GM10847 (cell line): ENCODE results near the gene SMIM33.

ENCODE experiments used
- POLR2A ChIP-seq: IDR thresholded peaks from 2 replicates; pipeline ENCODE4 v1.6.1; 2011; ENCODE audit not compliant: insufficient read length; ENCODE audit errors: extremely low read depth

The SMIM33 gene

GRCh38 chr5:139470821-139471300 is at the start of gene SMIM33:
SMIM33 (plus strand) TSS chr5:139471004; CDS start chr5:139471122, 118 bp downstream.
- TF ChIP-seq POLR2A = no peak

DNA sequence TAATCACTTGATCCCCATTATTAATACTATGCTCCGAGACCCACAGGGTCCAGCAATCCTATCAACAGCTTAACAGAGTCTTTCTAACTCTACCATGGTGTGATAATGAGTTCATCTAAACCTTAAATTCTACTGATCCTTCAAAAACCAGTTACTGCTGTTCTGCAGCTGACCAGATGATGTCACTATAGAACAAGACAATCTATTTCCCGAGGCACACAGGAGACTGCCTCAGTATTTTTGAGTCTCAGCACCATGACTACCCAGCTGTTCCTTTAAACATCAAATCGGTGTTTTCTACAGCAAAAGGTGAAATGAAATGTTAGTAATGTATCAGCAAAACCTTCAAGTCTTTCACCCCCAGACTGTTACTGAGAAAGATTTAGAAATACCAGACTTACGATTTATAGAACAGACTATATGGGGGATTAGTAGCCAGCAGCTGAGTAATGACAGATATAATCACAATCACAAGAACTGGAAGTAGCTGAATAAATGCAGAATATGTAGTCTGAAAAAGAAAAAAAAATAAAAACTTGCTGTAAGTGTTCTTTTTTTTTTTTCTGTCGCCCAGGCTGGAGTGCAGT is 48.4 kb upstream of the SMIM33 start:
- no peak for TF ChIP-seq POLR2A

GRCh38 chr5:139425497-139425896 is 45.3 kb upstream of the SMIM33 start:
- TF ChIP-seq POLR2A = no peak

- TF ChIP-seq POLR2A = no peak
Observed at GRCh38 chr5:139426203-139426885, 44.5 kb upstream of the SMIM33 start.

DNA sequence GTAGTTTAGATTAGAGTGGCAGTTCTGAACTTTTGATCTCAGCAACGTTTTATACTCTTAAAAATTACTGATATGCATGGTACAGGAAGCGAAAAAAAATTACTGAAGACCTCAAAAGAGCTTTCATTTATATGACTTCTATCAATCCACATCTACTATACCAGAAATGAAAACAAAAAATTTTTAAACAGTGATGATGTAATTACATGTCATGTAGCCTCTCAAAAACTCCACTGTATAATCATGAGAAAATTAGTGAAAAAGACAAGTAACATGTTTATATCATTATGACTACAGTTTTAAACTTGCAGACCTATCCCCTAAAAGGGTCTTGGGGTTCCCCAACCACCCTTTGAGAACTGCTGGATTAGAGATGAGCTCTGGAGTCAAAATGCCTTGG is 40.8 kb upstream of the SMIM33 start:
- no peak for TF ChIP-seq POLR2A

DNA sequence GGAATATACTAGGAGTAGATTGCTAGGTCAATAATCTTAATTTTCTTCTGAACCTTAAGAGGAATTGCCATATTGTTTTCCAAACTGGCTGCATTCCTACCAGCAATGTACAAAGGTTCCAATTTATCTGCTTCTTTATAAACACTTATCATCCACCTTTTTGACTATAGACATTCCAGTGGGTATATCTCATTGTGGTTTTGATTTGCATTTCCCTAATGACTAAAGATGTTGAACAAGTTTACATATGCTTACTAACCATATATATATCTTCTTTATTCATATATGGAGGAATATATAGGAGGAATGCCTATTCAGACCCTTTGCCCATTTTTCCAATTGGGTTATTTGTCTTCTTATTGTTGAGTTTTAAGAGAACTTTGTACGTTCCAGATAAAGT is 39.1 kb upstream of the SMIM33 start:
- TF ChIP-seq POLR2A = no peak

GRCh38 chr5:139435676-139436075 is 35.1 kb upstream of the SMIM33 start:
- no peak for TF ChIP-seq POLR2A

GRCh38 chr5:139438707-139439012 is 32.1 kb upstream of the SMIM33 start:
- no peak for TF ChIP-seq POLR2A

GRCh38 chr5:139439013-139439903 is 31.5 kb upstream of the SMIM33 start, which contains the start of gene DNAJC18:
DNAJC18 (minus strand) TSS chr5:139439525; CDS start chr5:139439445, 80 bp downstream.
- TF ChIP-seq POLR2A = no peak

DNA sequence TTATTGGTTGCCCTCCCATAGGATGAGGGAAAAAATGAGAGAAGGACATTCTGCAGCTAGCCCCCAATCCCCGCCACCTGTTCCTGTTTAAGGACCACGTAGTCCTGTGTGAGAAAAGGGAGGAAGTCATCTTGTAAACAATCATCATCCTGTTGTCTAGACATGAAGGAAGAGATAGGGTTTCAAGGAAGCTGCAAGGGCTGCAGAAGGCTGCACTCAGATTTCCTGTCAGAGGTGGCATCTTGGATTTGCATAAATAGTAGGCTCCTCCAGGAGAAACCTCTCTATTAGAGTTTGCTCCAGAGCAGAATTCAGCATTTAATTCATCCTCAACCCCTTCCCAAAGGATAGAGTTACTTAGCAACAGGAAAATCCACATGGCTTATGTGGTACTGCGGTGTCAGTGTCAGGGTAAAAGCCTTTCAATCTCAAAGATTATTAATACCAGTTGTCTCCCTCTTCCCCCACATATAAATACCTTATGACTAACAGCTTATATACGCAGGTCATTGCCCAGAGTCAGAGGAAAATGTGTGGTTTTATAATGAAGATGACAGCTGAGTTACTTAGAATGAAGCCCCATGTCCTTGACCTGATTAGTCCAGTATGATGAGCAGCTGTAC is 26.9 kb upstream of the SMIM33 start:
- TF ChIP-seq POLR2A = no peak

GRCh38 chr5:139445325-139446170 is 25.3 kb upstream of the SMIM33 start:
- no peak for TF ChIP-seq POLR2A

- TF ChIP-seq POLR2A = no peak
Observed at GRCh38 chr5:139446956-139447779, 23.6 kb upstream of the SMIM33 start.

DNA sequence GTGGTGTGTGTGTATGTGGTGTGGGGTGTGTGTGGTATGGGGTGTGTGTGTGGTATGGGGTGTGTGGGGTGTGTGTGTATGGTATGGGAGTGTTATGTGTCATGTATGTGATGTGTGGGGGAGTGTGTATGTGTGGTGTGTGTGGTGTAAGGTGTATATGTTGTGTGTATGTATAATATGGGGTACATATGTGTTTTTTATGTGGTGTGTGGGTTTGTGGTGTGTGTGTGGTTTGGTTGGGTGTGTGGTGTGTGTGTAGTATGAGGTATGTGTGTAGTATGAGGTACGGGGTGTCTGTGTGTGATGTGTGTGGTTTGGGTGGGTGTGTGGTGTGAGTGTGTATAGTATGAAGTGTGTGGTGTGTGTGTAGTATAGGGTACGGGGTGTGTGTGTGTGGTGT is 19.6 kb upstream of the SMIM33 start:
- TF ChIP-seq POLR2A = no peak
